ENCODE data around the gene TMC6.
A peak's percentile ranks its signal among the peaks of the same experiment; 100 is the strongest.
"Not testable (repeated sequence)": the region's sequence is repeated elsewhere in the genome, so short reads cannot be mapped to it uniquely, and the experiment has no call there.

TMC6 gene

DNA sequence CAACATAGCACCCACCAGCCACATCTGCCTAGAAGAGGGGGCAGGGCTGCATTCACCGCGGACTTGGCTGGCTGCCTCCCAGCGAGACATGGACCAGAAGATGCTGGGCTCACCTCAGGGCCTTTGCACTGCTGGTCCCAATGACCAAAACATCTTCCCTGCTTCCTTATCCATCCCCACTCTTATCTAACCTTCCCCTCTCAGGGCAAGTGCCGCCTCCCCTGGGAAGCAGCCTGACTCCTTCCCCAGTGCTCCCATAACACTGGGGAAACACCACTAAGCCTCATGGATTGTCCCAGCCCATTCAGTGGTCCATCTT lies 5.7 kb downstream of the TMC6 start:
- no peak for DNase-seq

DNA sequence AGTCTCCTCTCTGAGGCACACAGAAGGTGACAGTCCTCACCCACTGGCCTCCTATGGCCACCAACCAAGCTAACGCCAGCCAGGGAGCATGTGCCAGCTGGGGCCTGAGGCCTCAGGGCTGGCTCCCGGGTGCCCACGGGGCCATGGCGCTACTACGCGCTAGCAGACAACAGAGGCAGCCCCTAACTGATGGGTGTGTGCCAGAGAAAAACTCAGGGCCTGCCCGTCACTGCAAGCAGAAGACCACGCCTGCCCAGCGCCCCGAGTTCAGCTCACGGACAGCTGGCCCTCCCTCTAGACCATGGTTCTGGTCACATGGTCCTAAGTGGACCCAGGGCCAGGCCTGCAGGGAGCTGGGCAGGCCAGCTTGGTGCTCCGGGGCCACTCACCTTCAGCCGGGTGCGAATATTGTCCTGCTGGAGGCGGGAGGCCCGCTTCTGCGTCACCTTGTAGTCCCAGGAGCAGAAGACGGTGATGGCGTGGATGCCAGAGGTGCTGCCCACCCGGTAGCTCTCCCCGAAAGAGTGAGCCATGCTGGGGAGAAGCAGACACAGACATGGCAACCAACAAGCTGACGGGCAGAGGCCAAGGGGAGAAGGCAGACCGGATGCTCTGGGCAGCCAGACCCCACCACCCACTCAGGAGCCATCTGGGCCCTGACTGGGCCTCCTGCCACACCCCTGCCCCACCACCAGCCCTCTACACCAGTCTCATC lies 6.2 kb downstream of the TMC6 start:
- no peak for DNase-seq

DNA sequence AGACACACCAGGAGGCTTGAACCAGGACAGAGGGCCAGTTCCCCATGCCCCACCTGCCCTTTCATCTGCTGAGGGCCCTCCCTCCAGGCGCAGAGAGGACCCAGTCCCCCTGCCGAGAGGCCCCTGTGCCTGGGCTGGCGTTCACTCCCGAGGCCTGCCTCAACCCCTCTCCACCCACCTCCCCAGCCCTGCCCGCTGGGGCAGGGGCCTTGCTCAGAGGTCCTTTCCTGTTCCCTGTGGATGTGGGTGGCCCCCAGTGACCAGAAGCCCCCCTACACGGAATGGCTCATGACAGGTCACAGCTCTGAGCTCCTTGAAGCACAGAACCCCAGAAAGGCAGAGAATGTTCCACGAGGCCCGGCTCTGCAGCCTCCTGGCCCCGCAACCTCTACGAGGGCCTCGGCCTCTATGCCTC lies 6.7 kb downstream of the TMC6 start:
- no peak for DNase-seq

- DNase-seq, result no peak
Observed at GRCh38 chr17:78120971-78121800, 7.4 kb downstream of the TMC6 start.

GRCh38 chr17:78120537-78120936 lies 8.0 kb downstream of the TMC6 start:
- no peak for DNase-seq

DNA sequence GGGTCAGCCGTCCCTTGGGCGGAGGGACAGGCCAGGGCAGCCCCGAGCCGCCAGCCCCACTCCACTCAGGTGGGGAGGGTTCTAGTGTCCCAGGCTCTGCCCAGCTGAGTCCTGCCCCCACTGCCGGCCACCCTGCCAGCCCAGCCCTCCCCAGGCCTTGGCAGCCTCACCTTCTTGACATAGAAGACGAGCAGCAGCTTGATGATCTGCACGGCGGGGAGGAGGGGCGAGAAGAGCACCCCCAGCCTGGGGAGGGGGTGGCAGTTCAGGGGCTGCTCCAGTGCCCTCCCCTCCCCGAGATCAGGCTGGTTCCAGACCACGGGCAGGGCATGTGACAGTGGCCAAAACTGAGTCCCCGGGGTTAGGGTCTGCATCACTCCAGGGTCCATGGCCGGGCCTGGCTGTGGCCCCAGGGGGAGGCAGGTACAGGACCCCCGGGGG lies 9.7 kb downstream of the TMC6 start:
- DNase-seq, result no peak

GRCh38 chr17:78117027-78117981 lies 11.3 kb downstream of the TMC6 start:
- DNase-seq, result no peak

DNA sequence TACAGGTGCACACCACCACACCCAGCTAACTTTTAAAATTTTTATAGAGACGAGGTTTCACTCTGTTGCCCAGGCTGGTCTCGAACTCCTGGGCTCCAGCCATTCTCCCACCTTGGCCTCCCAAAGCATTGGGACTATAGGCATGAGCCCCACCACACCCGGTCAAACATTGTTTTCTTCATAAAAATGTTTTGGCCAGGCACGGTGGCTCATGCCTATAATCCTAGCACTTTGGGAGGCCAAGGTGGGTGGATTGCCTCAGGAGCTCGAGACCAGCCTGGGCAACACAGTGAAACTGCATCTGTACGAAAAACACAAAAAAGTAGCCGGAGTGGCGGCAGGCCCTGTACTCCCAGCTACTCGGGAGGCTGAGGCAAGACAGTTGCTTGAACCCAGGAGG lies 12.1 kb downstream of the TMC6 start:
- no peak for DNase-seq

DNA sequence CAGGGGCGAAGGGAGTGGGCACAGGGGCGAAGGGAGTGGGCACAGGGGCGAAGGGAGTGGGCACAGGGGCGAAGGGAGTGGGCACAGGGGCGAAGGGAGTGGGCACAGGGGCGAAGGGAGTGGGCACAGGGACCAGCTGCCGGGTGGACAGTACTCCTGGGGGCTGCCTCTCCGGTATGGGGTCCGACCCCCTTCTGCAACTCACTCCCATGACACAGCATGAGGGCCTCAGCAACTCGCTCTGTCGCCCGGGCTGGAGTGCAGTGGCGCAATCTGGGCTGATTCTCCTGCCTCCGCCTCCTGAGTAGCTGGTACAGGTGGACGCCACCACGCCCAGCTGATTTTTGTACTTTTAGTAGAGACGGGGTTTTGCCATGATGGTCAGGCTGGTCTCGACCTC lies 12.8 kb downstream of the TMC6 start:
- not testable (repeated sequence) for DNase-seq

DNA sequence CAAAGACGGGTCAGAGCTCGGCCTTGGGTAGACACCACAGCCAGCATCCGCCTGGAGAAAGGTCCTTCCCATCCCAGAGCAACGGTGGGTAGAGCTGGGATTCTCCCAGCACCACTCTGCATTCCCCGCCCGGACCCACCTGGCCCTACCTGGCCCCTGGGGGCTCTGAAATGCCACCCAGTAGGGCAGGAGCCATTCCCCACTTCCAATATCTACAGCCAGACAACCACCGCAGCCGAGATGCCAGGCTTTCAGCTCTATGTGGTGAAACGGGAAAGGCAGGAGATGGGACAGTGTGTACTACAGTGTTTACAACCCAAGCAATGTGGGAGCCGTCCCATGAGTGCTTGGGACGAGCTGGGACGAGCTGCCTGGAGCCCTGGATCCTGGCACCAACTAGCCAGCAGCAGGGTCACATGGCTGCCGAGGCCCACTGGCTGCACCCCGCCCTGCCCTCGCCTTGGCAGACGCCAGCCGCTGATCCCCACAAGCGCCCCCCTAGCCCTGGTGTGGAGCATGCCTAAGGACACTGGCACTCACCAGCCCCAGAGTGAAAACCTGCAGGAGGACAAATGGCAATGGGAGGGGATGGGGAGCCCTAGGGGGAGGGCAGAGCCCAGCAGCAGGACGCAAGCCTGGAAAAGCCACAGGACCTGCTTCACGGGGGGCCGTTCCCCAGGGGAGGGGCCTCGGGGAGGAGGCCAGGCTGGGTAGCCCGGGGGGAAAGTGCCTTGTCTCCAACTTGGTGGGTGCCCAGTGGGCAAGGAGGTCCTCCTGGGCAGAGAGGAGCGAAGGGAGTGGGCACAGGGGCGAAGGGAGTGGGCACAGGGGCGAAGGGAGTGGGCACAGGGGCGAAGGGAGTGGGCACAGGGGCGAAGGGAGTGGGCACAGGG lies 13.5 kb downstream of the TMC6 start:
- DNase-seq, result no peak

- no peak for DNase-seq
Observed at GRCh38 chr17:78113804-78114785, 14.5 kb downstream of the TMC6 start.

GRCh38 chr17:78112518-78113471 lies 15.8 kb downstream of the TMC6 start:
- DNase-seq, result peak; percentile 85

DNA sequence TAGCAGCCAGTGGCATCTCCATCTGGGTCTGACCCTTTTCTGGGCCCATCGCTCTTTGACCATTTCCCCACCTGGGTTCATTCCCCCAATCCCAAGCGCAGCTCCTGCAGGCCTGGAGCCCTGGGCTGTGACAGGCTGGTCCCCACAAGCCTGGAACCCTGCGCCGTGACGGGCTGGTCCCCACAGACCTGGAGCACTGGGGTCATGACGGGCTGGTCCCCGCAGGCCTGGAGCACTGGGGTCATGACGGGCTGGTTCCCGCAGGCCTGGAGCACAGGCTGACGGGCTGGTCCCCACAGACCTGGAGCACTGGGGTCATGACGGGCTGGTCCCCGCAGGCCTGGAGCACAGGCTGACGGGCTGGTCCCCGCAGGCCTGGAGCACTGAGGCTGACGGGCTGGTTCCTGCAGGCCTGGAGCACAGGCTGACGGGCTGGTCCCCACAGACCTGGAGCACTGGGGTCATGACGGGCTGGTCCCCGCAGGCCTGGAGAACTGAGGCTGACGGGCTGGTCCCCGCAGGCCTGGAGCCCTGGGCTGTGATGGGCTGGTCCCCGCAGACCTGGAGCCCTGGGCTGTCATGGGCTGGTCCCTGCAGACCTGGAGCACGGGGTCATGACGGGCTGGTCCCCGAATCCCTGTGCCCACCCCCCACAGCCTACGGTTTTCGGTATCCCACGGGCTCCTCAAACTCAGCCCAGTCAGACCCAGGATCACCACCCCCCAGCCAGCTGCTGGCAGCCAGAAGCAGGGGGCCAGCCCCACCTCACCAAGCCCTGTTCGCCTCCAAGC lies 16.6 kb downstream of the TMC6 start:
- no peak for DNase-seq

GRCh38 chr17:78111016-78111726 lies 17.4 kb downstream of the TMC6 start:
- no peak for DNase-seq

GRCh38 chr17:78110363-78111015 lies 18.1 kb downstream of the TMC6 start:
- DNase-seq, result no peak

- no peak for DNase-seq
Observed at GRCh38 chr17:78109489-78109761, 19.1 kb downstream of the TMC6 start.

GRCh38 chr17:78108726-78109488 lies 19.6 kb downstream of the TMC6 start:
- no peak for DNase-seq
